ENCODE data around the gene TNFRSF8.

DNA sequence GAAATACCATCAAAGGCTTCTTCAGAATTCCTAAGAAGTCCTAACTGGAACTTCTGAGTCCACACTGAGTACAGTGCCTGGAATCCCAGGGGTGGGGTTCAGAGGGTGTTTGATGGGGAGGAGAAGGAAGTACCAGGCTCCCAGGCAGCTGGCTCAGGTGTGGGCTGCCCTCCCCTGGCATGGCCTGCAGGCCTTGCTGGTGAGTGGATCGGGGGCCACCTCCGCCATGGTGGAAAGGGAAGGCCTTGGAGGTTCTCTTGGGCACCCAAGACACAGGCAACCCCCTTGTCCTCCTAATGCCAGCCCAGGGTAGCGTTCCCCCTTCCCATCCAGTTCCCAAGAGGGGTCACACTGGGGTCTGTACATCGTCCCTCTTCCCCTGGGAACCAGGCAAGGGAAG is 76.9 kb downstream of the TNFRSF8 start:
- TF ChIP-seq, protein P1, sequence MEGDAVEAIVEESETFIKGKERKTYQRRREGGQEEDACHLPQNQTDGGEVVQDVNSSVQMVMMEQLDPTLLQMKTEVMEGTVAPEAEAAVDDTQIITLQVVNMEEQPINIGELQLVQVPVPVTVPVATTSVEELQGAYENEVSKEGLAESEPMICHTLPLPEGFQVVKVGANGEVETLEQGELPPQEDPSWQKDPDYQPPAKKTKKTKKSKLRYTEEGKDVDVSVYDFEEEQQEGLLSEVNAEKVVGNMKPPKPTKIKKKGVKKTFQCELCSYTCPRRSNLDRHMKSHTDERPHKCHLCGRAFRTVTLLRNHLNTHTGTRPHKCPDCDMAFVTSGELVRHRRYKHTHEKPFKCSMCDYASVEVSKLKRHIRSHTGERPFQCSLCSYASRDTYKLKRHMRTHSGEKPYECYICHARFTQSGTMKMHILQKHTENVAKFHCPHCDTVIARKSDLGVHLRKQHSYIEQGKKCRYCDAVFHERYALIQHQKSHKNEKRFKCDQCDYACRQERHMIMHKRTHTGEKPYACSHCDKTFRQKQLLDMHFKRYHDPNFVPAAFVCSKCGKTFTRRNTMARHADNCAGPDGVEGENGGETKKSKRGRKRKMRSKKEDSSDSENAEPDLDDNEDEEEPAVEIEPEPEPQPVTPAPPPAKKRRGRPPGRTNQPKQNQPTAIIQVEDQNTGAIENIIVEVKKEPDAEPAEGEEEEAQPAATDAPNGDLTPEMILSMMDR (IDR thresholded peaks at IDR 0.05 in 4 of 5, conservative IDR thresholded peaks at IDR 0.05 in 1 of 5): no peak
- no peak for TF ChIP-seq POLR2A (IDR thresholded peaks at IDR 0.05)
